HEK293T (cell line): ENCODE data around the gene PCK1.

Experiments used
- ARNT ChIP-seq: fragments of 450-650 bp; IDR thresholded peaks from 2 replicates; pipeline ENCODE4 v1.6.1; 2017; ENCODE audit warnings: mild to moderate bottlenecking
- BHLHE40 ChIP-seq: fragments of 450-650 bp; IDR thresholded peaks from 2 replicates; pipeline ENCODE4 v1.6.1; 2016; ENCODE audit warnings: mild to moderate bottlenecking, moderate library complexity, borderline replicate concordance
- ELF4 ChIP-seq: fragments of 450-650 bp; IDR thresholded peaks from 2 replicates; pipeline ENCODE4 v1.6.1; 2017; ENCODE audit warnings: antibody characterized with exemption
- FOXK2 ChIP-seq: fragments of 450-650 bp; IDR thresholded peaks from 2 replicates; pipeline ENCODE4 v1.6.1; 2016; ENCODE audit warnings: mild to moderate bottlenecking
- FOXM1 ChIP-seq: fragments of 450-650 bp; IDR thresholded peaks from 2 replicates; pipeline ENCODE4 v1.6.1; 2017; ENCODE audit warnings: mild to moderate bottlenecking, borderline replicate concordance
- HDGF ChIP-seq: fragments of 450-650 bp; IDR thresholded peaks from 2 replicates; pipeline ENCODE4 v1.6.1; 2017; ENCODE audit warnings: antibody characterized with exemption, borderline replicate concordance
- L3MBTL2 ChIP-seq: fragments of 450-650 bp; conservative IDR thresholded peaks from 2 replicates; pipeline ENCODE4 v1.6.1; 2016; ENCODE audit warnings: mild to moderate bottlenecking
- LEF1 ChIP-seq: fragments of 450-650 bp; IDR thresholded peaks from 2 replicates; pipeline ENCODE4 v1.6.1; 2017; ENCODE audit warnings: mild to moderate bottlenecking, borderline replicate concordance
- NFRKB ChIP-seq: fragments of 450-650 bp; IDR thresholded peaks from 2 replicates; pipeline ENCODE4 v1.6.1; 2016; ENCODE audit warnings: mild to moderate bottlenecking, moderate library complexity
- PKNOX1 ChIP-seq: fragments of 450-650 bp; IDR thresholded peaks from 2 replicates; pipeline ENCODE4 v1.6.1; 2016
- SP1 ChIP-seq: fragments of 450-650 bp; IDR thresholded peaks from 2 replicates; pipeline ENCODE4 v1.6.1; 2017
- SUZ12 ChIP-seq: fragments of 450-650 bp; IDR thresholded peaks from 2 replicates; pipeline ENCODE4 v1.6.1; 2016; ENCODE audit warnings: mild to moderate bottlenecking
- ZNF384 ChIP-seq: fragments of 450-650 bp; IDR thresholded peaks from 2 replicates; pipeline ENCODE4 v1.6.1; 2016

GRCh38 chr20:57579898-57580447 lies 19.1 kb downstream of the PCK1 start:
- TF ChIP-seq FOXM1 (no peak), NFRKB (no peak), PKNOX1 (peak; percentile 97), FOXK2 (no peak), SP1 (no peak), SUZ12 (no peak), ZNF384 (no peak), HDGF (no peak), LEF1 (peak; percentile 95; the same call in 1 of the 2 replicates), BHLHE40 (no peak), ARNT (no peak), ELF4 (no peak), L3MBTL2 (peak; percentile 64)
